ENCODE measurements around the gene SLC4A4. TPM values are rescaled to one million over a fixed set of nuclear protein-coding genes. Genes with fewer than 3 reads are reported as not detected.

The SLC4A4 gene
- total RNA-seq, 2 experiments from 2014 or later: 0.08 to 0.14 TPM

- Histone ChIP-seq H3K4me3 (ENCODE audit: low read length) (no peak overlapping the region), H3K27ac (ENCODE audit: low read depth in 1 of 2, low read length in 2 of 2) (no peak overlapping the region), H3K27me3 (ENCODE audit: control insufficient read depth in 1 of 2, insufficient read depth in 2 of 2, low read length in 2 of 2) (no peaks in the 10 kb centered on the region), H3K36me3 (ENCODE audit: insufficient read depth, low read length) (no peaks in the 10 kb centered on the region), H3K9me3 (ENCODE audit: control insufficient read depth in 1 of 2, insufficient read depth in 1 of 2, low read length in 2 of 2) (no peaks in the 10 kb centered on the region), H3K4me1 (ENCODE audit: insufficient read depth, low read length) (no peaks in the 10 kb centered on the region)
- POLR2A ChIA-PET: no interaction called here
- Mint-ChIP-seq H3K27me3 (no peaks in the 10 kb centered on the region), H3K4me1 (ENCODE audit: low read depth) (no peaks in the 10 kb centered on the region), H3K36me3 (ENCODE audit: low read depth) (no peaks in the 10 kb centered on the region), H3K27ac (no peak overlapping the region), H3K9me3 (no peaks in the 10 kb centered on the region), H3K4me3 (no peak overlapping the region)
- DNase-seq: no peak
- intact Hi-C loops (cut with DNase I, micrococcal nuclease): no loop called here
- no peak for TF ChIP-seq CTCF (IDR thresholded peaks at IDR 0.05)
- no peak for ATAC-seq (ENCODE audit: poor library complexity)
- CTCF ChIA-PET: no interaction called here
These were observed 199.7 kb downstream of the SLC4A4 start for GRCh38 chr4:71538528-71538927.

GRCh38 chr4:71540749-71541269 lies 202.0 kb downstream of the SLC4A4 start:
- no peaks in the 10 kb centered on the region for H3K9me3 Mint-ChIP-seq
- POLR2A ChIA-PET: no interaction called here

GRCh38 chr4:71541541-71541940 lies 202.7 kb downstream of the SLC4A4 start:
- Histone ChIP-seq H3K9me3 (ENCODE audit: control insufficient read depth in 1 of 2, insufficient read depth in 1 of 2, low read length in 2 of 2) (no peaks in the 10 kb centered on the region), H3K27ac (ENCODE audit: low read depth in 1 of 2, low read length in 2 of 2) (no peak overlapping the region), H3K4me1 (ENCODE audit: insufficient read depth, low read length) (no peaks in the 10 kb centered on the region), H3K4me3 (ENCODE audit: low read length) (no peak overlapping the region), H3K36me3 (ENCODE audit: insufficient read depth, low read length) (no peaks in the 10 kb centered on the region), H3K27me3 (ENCODE audit: control insufficient read depth in 1 of 2, insufficient read depth in 2 of 2, low read length in 2 of 2) (no peaks in the 10 kb centered on the region)
- no peak for ATAC-seq (ENCODE audit: poor library complexity)
- no peaks in the 10 kb centered on the region for H3K4me1 Mint-ChIP-seq (ENCODE audit: low read depth)
- H3K9me3 Mint-ChIP-seq: no peaks in the 10 kb centered on the region
- CTCF ChIA-PET: no interaction called here
- no peak for DNase-seq
- intact Hi-C loops (cut with DNase I, micrococcal nuclease): no loop called here
- no peak overlapping the region for H3K4me3 Mint-ChIP-seq
- TF ChIP-seq CTCF (IDR thresholded peaks at IDR 0.05): no peak
- H3K27me3 Mint-ChIP-seq: no peaks in the 10 kb centered on the region
- POLR2A ChIA-PET: no interaction called here
- no peaks in the 10 kb centered on the region for H3K36me3 Mint-ChIP-seq (ENCODE audit: low read depth)
- no peak overlapping the region for H3K27ac Mint-ChIP-seq

More at GRCh38 chr4:71540749-71541269, 202.0 kb downstream of the SLC4A4 start:
- Histone ChIP-seq H3K36me3 (ENCODE audit: insufficient read depth, low read length) (no peaks in the 10 kb centered on the region), H3K27ac (ENCODE audit: low read depth in 1 of 2, low read length in 2 of 2) (no peak overlapping the region), H3K4me1 (ENCODE audit: insufficient read depth, low read length) (no peaks in the 10 kb centered on the region), H3K4me3 (ENCODE audit: low read length) (no peak overlapping the region), H3K9me3 (ENCODE audit: control insufficient read depth in 1 of 2, insufficient read depth in 1 of 2, low read length in 2 of 2) (no peaks in the 10 kb centered on the region), H3K27me3 (ENCODE audit: control insufficient read depth in 1 of 2, insufficient read depth in 2 of 2, low read length in 2 of 2) (no peaks in the 10 kb centered on the region)
- CTCF ChIA-PET: no interaction called here
- Mint-ChIP-seq H3K27ac (no peak overlapping the region), H3K4me3 (no peak overlapping the region), H3K36me3 (ENCODE audit: low read depth) (no peaks in the 10 kb centered on the region), H3K4me1 (ENCODE audit: low read depth) (no peaks in the 10 kb centered on the region), H3K27me3 (no peaks in the 10 kb centered on the region)
- ATAC-seq (ENCODE audit: poor library complexity) (no peak), DNase-seq (no peak)
- intact Hi-C loops (cut with DNase I, micrococcal nuclease): no loop called here
- TF ChIP-seq CTCF (IDR thresholded peaks at IDR 0.05): no peak

Data from CD4-positive, alpha-beta T cell (primary cell).